Calu3 (cell line): ENCODE data around the gene DOCK9. TPM values are rescaled to one million over a fixed set of nuclear protein-coding genes. Genes with fewer than 3 reads are reported as not detected.

Experiments
- BruUV-seq: library from RNA; stranded (reverse); fragments of 400-500 nt; replicated peaks from 2 replicates; lab custom pipeline; 2021; lab: Mats Ljungman, UMichigan
- CTCF ChIA-PET: fragments of 300-600 bp; sonication (Branson Sonifier 250); formaldehyde crosslinking; loops from one replicate; lab custom pipeline; 2022; ENCODE audit warnings: antibody characterized with exemption; lab: Charles Lee
- DNase-seq: peaks from one replicate; pipeline ENCODE4 v3.0.0; 2022
- H3K27ac Mint-ChIP-seq: one replicate; pipeline ENCODE4 v1.8.0; 2022; ENCODE audit warnings: mixed read lengths; ENCODE audit not compliant: unreplicated experiment
- H3K27me3 Mint-ChIP-seq: one replicate; pipeline ENCODE4 v1.8.0; 2022; ENCODE audit warnings: mixed read lengths; ENCODE audit not compliant: unreplicated experiment
- H3K36me3 Mint-ChIP-seq: one replicate; pipeline ENCODE4 v1.8.0; 2022; ENCODE audit warnings: mild to moderate bottlenecking, moderate library complexity, mixed read lengths; ENCODE audit not compliant: insufficient read depth, unreplicated experiment
- H3K4me1 Mint-ChIP-seq: one replicate; pipeline ENCODE4 v1.8.0; 2022; ENCODE audit warnings: mild to moderate bottlenecking, low read depth, mixed read lengths; ENCODE audit not compliant: unreplicated experiment
- H3K4me3 Mint-ChIP-seq: one replicate; pipeline ENCODE4 v1.8.0; 2022; ENCODE audit warnings: mild to moderate bottlenecking, low read depth, moderate library complexity, mixed read lengths; ENCODE audit not compliant: unreplicated experiment
- H3K9me3 Mint-ChIP-seq: one replicate; pipeline ENCODE4 v1.8.0; 2022; ENCODE audit warnings: low read depth, mixed read lengths; ENCODE audit not compliant: unreplicated experiment
- intact Hi-C: fragments of 100-400 bp; cut with micrococcal nuclease; formaldehyde crosslinking; loops from one replicate; pipeline ENCODE4 v1.10.0; 2022; ENCODE audit not compliant: unreplicated experiment
- total RNA-seq: library from RNA; stranded (reverse); gene quantifications from 2 replicates; pipeline ENCODE4 v1.2.3, GENCODE V29; 2022
- TF ChIP-seq, protein P1 (sequence below): fragments of 200-600 bp; IDR thresholded peaks from one replicate; pipeline ENCODE4 v1.8.0; 2022; ENCODE audit warnings: antibody characterized with exemption; ENCODE audit not compliant: unreplicated experiment

DOCK9 gene
- total RNA-seq, 1 experiment from 2014 or later: 26.2 TPM

GRCh38 chr13:98942997-98943396, 34.9 kb downstream of the DOCK9 start:
- H3K27ac Mint-ChIP-seq: no peak overlapping the region

GRCh38 chr13:98942485-98942884, 35.4 kb downstream of the DOCK9 start:
- CTCF ChIA-PET: no interaction called here
- TF ChIP-seq, protein P1, sequence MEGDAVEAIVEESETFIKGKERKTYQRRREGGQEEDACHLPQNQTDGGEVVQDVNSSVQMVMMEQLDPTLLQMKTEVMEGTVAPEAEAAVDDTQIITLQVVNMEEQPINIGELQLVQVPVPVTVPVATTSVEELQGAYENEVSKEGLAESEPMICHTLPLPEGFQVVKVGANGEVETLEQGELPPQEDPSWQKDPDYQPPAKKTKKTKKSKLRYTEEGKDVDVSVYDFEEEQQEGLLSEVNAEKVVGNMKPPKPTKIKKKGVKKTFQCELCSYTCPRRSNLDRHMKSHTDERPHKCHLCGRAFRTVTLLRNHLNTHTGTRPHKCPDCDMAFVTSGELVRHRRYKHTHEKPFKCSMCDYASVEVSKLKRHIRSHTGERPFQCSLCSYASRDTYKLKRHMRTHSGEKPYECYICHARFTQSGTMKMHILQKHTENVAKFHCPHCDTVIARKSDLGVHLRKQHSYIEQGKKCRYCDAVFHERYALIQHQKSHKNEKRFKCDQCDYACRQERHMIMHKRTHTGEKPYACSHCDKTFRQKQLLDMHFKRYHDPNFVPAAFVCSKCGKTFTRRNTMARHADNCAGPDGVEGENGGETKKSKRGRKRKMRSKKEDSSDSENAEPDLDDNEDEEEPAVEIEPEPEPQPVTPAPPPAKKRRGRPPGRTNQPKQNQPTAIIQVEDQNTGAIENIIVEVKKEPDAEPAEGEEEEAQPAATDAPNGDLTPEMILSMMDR: no peak
- BruUV-seq: no TSS peak
- H3K27ac Mint-ChIP-seq: no peak overlapping the region
- no peaks in the 10 kb centered on the region for H3K9me3 Mint-ChIP-seq
- H3K4me1 Mint-ChIP-seq: no peaks in the 10 kb centered on the region
- H3K27me3 Mint-ChIP-seq: no peaks in the 10 kb centered on the region
- no peaks in the 10 kb centered on the region for H3K36me3 Mint-ChIP-seq
- intact Hi-C loops: no loop called here
- DNase-seq: no peak
- no peak overlapping the region for H3K4me3 Mint-ChIP-seq

More at GRCh38 chr13:98942997-98943396, 34.9 kb downstream of the DOCK9 start:
- Mint-ChIP-seq H3K9me3 (no peaks in the 10 kb centered on the region), H3K4me3 (no peak overlapping the region), H3K27me3 (no peaks in the 10 kb centered on the region), H3K4me1 (no peaks in the 10 kb centered on the region), H3K36me3 (no peaks in the 10 kb centered on the region)
- BruUV-seq: no TSS peak
- no peak for DNase-seq
- CTCF ChIA-PET: no interaction called here
- intact Hi-C loops: no loop called here
- TF ChIP-seq, protein P1: no peak

DNA sequence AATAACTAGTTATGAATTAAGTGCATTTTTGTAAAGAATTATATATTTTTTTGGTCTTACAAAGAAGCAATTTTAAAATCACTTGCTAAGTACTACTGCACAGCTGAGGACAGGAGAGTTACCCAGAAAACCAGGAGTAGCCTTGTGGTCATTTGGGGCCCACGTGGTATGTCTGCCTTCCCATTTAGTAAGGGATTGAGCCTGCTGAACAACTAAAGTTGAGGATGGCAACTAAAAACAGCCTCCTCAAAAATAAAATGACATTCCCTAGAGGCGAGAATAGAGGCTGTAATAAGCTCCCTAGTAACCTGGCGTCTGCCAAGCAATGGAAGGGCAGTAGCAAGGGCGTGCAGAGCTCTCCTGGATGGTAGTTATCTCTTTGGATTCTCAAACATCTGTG, 36.3 kb downstream of the DOCK9 start:
- intact Hi-C loops: no loop called here
- H3K27ac Mint-ChIP-seq: no peak overlapping the region
- CTCF ChIA-PET: no interaction called here
- H3K4me3 Mint-ChIP-seq: no peak overlapping the region
- DNase-seq: no peak
- TF ChIP-seq, protein P1: no peak
- no peaks in the 10 kb centered on the region for H3K27me3 Mint-ChIP-seq
- no peaks in the 10 kb centered on the region for H3K36me3 Mint-ChIP-seq
- no TSS peak for BruUV-seq
- H3K9me3 Mint-ChIP-seq: no peaks in the 10 kb centered on the region
- no peaks in the 10 kb centered on the region for H3K4me1 Mint-ChIP-seq

GRCh38 chr13:98941126-98941525, 36.7 kb downstream of the DOCK9 start:
- Mint-ChIP-seq H3K4me1 (no peaks in the 10 kb centered on the region), H3K4me3 (no peak overlapping the region), H3K9me3 (no peaks in the 10 kb centered on the region), H3K36me3 (no peaks in the 10 kb centered on the region), H3K27me3 (no peaks in the 10 kb centered on the region), H3K27ac (no peak overlapping the region)
- BruUV-seq: no TSS peak
- no peak for DNase-seq
- intact Hi-C loops: no loop called here
- TF ChIP-seq, protein P1: no peak
- CTCF ChIA-PET: no interaction called here
